Measurements from ENCODE around the gene GPA33. TPM values are rescaled to one million over a fixed set of nuclear protein-coding genes. Genes with fewer than 3 reads are reported as not detected.
"Not testable (repeated sequence)": the region's sequence is repeated elsewhere in the genome, so short reads cannot be mapped to it uniquely, and the experiment has no call there.

Gene GPA33
- total RNA-seq, 1 donor, result not detected

DNA sequence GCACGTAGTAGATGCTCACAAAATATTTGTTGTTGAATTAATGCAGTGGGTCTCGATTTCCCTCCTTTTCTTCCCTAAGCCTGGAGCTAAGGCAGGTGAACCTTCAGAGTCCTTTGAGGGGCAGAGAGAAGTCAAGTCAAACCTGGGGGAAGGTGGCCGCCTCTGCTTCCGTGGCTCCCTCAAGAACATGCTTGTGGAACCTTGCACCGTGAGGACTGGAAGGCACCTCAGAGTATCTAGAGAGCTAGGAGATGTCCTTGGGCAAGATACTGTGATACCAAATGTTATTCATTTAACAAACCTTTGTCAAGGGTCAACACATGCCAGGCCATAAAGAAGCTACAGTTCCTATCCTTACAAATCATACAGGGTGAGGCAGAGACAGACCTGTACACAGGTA lies 38.3 kb downstream of the GPA33 start:
- TF ChIP-seq, protein P1, sequence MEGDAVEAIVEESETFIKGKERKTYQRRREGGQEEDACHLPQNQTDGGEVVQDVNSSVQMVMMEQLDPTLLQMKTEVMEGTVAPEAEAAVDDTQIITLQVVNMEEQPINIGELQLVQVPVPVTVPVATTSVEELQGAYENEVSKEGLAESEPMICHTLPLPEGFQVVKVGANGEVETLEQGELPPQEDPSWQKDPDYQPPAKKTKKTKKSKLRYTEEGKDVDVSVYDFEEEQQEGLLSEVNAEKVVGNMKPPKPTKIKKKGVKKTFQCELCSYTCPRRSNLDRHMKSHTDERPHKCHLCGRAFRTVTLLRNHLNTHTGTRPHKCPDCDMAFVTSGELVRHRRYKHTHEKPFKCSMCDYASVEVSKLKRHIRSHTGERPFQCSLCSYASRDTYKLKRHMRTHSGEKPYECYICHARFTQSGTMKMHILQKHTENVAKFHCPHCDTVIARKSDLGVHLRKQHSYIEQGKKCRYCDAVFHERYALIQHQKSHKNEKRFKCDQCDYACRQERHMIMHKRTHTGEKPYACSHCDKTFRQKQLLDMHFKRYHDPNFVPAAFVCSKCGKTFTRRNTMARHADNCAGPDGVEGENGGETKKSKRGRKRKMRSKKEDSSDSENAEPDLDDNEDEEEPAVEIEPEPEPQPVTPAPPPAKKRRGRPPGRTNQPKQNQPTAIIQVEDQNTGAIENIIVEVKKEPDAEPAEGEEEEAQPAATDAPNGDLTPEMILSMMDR (IDR thresholded peaks at IDR 0.05; ENCODE audit: extremely low read depth, low read depth, low read length), result no peak

DNA sequence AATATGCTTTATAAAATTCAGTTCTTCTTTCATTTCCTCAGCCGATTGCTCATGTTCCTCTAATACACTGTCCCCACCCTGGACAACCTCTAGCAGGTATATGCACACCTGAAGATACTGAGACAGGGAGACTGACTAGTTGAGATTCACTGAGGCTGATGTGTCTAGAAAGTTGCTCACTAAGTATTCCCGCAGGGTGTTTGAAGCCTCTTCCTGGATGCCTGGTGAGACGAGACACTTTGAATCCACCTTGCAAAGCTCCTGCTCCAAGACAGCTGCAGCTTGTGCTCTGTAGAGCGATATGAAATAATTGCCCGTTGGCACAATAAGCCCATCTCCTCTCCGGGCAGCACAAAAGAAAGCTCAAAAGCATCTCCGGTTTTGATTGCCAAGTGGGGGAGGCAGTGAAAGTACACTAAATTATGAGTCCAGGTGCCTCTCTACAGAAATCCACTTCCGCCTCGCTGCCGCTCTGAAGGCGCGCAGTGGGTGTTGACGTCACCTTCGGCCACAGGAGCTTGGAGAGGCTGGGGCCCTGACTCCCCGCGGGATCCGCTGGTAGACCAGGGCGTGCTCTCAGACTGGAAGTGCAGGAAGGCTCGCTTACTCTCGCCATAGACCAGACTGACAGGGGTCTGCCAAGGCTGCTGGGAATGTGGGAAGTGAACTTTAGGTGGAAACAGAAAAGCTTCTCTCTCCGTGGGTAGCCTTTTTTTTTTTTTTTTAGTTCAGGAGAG lies 46.3 kb downstream of the GPA33 start:
- TF ChIP-seq, protein P1 (IDR thresholded peaks at IDR 0.05; ENCODE audit: extremely low read depth, low read depth, low read length), result no peak
- Histone ChIP-seq H2AFZ (ENCODE audit: low read length) (peak overlapping the region; percentile 32), H3K4me3 (ENCODE audit: insufficient read depth, low read length) (peak overlapping the region; percentile 41), H3K9me3 (ENCODE audit: low read depth, low read length) (no peaks in the 10 kb centered on the region), H4K20me1 (ENCODE audit: insufficient read depth, low read length) (no peaks in the 10 kb centered on the region), H3K27me3 (ENCODE audit: insufficient read depth, low read length) (peaks cover 9% of the 10 kb centered on the region), H3K36me3 (ENCODE audit: insufficient read depth, low read length) (no peaks in the 10 kb centered on the region), H3K27ac (ENCODE audit: low read depth, low read length) (no peak overlapping the region), H3K4me1 (ENCODE audit: insufficient read depth, low read length) (no peaks in the 10 kb centered on the region), H3K4me2 (ENCODE audit: insufficient read depth, low read length) (peak overlapping the region; percentile 73), H3K79me2 (ENCODE audit: insufficient read depth, low read length) (no peaks in the 10 kb centered on the region)
- DNase-seq (ENCODE audit: insufficient read length, low spot score, missing footprints), result peak; percentile 53

More for the DNA sequence above, 38.3 kb downstream of the GPA33 start:
- H2AFZ ChIP-seq (ENCODE audit: low read length), result no peak overlapping the region
- H3K4me2 ChIP-seq (ENCODE audit: insufficient read depth, low read length), result no peak overlapping the region
- no peak overlapping the region for H3K4me3 ChIP-seq (ENCODE audit: insufficient read depth, low read length)
- H3K36me3 ChIP-seq (ENCODE audit: insufficient read depth, low read length), result no peaks in the 10 kb centered on the region
- no peak overlapping the region for H3K27ac ChIP-seq (ENCODE audit: low read depth, low read length)
- no peaks in the 10 kb centered on the region for H3K79me2 ChIP-seq (ENCODE audit: insufficient read depth, low read length)
- H3K4me1 ChIP-seq (ENCODE audit: insufficient read depth, low read length), result no peaks in the 10 kb centered on the region
- no peaks in the 10 kb centered on the region for H4K20me1 ChIP-seq (ENCODE audit: insufficient read depth, low read length)
- no peaks in the 10 kb centered on the region for H3K9me3 ChIP-seq (ENCODE audit: low read depth, low read length)
- no peak for DNase-seq (ENCODE audit: insufficient read length, low spot score, missing footprints)
- H3K27me3 ChIP-seq (ENCODE audit: insufficient read depth, low read length), result no peaks in the 10 kb centered on the region

DNA sequence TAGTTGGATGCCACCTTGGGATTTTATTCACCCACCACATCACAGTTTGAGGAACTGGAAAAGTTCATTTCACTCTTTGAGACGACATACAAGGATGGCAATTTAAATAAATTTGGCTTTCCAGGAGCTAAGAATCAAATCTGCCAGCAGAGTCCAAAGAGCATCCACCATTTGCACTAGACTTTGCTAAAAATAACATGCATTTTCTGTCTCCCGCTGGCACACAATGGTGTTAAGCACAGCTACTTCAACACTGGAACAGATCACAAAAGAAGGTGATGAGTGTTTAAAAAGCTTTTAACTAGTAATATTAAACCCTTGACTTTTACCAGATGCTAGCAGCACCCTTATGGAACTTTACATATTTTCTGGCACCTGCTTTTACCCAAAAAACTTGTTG lies 56.5 kb downstream of the GPA33 start:
- Histone ChIP-seq H3K4me3 (ENCODE audit: insufficient read depth, low read length) (no peak overlapping the region), H2AFZ (ENCODE audit: low read length) (no peak overlapping the region), H3K4me2 (ENCODE audit: insufficient read depth, low read length) (no peak overlapping the region), H3K36me3 (ENCODE audit: insufficient read depth, low read length) (no peaks in the 10 kb centered on the region), H4K20me1 (ENCODE audit: insufficient read depth, low read length) (no peaks in the 10 kb centered on the region), H3K9me3 (ENCODE audit: low read depth, low read length) (no peaks in the 10 kb centered on the region), H3K27ac (ENCODE audit: low read depth, low read length) (no peak overlapping the region), H3K79me2 (ENCODE audit: insufficient read depth, low read length) (no peaks in the 10 kb centered on the region), H3K4me1 (ENCODE audit: insufficient read depth, low read length) (no peaks in the 10 kb centered on the region), H3K27me3 (ENCODE audit: insufficient read depth, low read length) (no peaks in the 10 kb centered on the region)
- no peak for DNase-seq (ENCODE audit: insufficient read length, low spot score, missing footprints)
- TF ChIP-seq, protein P1 (IDR thresholded peaks at IDR 0.05; ENCODE audit: extremely low read depth, low read depth, low read length), result no peak

DNA sequence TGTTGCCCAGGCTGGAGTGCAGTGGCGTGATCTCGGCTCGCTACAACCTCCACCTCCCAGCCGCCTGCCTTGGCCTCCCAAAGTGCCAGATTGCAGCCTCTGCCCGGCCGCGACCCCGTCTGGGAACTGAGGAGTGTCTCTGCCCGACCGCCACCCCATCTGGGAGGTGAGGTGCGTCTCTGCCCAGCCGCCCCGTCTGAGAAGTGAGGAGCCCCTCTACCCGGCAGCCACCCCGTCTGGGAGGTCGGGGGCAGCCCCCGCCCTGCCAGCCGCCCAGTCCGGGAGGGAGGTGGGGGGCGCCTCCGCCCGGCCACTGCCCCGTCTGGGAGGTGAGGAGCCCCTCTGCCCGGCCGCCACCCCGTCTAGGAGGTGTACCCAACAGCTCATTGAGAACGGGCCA lies 60.6 kb downstream of the GPA33 start:
- not testable (repeated sequence) for H2AFZ ChIP-seq (ENCODE audit: low read length); H3K27me3 ChIP-seq (ENCODE audit: insufficient read depth, low read length)

More for the DNA sequence above, 60.6 kb downstream of the GPA33 start:
- H3K79me2 ChIP-seq (ENCODE audit: insufficient read depth, low read length); DNase-seq (ENCODE audit: insufficient read length, low spot score, missing footprints); H3K9me3 ChIP-seq (ENCODE audit: low read depth, low read length); H3K4me3 ChIP-seq (ENCODE audit: insufficient read depth, low read length); H3K27ac ChIP-seq (ENCODE audit: low read depth, low read length); H3K4me1 ChIP-seq (ENCODE audit: insufficient read depth, low read length); H3K4me2 ChIP-seq (ENCODE audit: insufficient read depth, low read length); H3K36me3 ChIP-seq (ENCODE audit: insufficient read depth, low read length); H4K20me1 ChIP-seq (ENCODE audit: insufficient read depth, low read length): not testable (repeated sequence)
